ENCODE results near the gene KNSTRN. TPM values are rescaled to one million over a fixed set of nuclear protein-coding genes. Genes with fewer than 3 reads are reported as not detected.

Gene KNSTRN
- total RNA-seq, 1 experiment from 2014 or later, result 44.5 TPM

DNA sequence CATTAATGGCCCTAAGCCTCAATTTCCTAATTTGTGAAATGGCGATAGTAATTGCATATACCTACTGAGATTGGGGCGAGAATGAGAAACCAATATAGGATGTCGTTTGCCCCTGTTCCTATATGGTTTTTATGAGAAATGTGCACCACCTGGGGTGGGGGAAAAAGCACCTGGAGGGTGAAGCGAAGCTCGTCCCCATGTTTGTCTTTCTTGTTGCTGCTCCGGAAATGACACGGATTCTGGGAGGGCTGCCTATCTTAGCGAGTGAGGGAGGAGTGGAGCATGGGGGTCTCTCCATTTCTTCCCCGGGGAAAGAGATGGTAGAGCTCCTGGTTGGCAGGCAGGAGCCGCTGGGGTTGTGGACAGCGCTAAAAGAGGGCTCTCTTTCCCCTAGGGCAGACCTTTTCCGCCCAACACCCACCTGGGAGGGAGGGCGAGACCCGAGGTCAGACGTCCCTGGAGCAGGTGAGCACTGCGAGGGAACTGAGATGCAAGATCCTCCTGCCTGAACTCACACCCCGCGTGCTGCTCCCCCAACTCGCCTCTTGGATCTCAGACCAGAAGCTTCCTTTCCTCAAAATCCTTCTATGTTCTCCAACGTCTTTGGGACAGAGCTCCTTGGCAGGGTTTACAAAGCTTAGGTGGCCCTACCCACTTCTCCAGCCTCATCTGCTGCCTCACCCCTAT lies 52.6 kb downstream of the KNSTRN start:
- DNase-seq, result no peak
- CTCF ChIA-PET, result no interaction called here
- peaks cover 61% of the 10 kb centered on the region for H3K27me3 Mint-ChIP-seq (ENCODE audit: unreplicated experiment)
- H3K4me1 Mint-ChIP-seq (ENCODE audit: low read depth, unreplicated experiment), result peaks cover 8% of the 10 kb centered on the region
- no TSS peak for BruUV-seq (replicated peaks)
- H3K9me3 Mint-ChIP-seq (ENCODE audit: low read depth, unreplicated experiment), result no peaks in the 10 kb centered on the region
- H3K36me3 Mint-ChIP-seq (ENCODE audit: insufficient read depth, unreplicated experiment), result peaks cover 14% of the 10 kb centered on the region
- H3K27ac Mint-ChIP-seq (ENCODE audit: unreplicated experiment), result no peak overlapping the region
- intact Hi-C loops (cut with micrococcal nuclease; ENCODE audit: unreplicated experiment), result no loop called here
- peak overlapping the region; percentile 57 for H3K4me3 Mint-ChIP-seq (ENCODE audit: low read depth, unreplicated experiment)
- TF ChIP-seq, protein P1, sequence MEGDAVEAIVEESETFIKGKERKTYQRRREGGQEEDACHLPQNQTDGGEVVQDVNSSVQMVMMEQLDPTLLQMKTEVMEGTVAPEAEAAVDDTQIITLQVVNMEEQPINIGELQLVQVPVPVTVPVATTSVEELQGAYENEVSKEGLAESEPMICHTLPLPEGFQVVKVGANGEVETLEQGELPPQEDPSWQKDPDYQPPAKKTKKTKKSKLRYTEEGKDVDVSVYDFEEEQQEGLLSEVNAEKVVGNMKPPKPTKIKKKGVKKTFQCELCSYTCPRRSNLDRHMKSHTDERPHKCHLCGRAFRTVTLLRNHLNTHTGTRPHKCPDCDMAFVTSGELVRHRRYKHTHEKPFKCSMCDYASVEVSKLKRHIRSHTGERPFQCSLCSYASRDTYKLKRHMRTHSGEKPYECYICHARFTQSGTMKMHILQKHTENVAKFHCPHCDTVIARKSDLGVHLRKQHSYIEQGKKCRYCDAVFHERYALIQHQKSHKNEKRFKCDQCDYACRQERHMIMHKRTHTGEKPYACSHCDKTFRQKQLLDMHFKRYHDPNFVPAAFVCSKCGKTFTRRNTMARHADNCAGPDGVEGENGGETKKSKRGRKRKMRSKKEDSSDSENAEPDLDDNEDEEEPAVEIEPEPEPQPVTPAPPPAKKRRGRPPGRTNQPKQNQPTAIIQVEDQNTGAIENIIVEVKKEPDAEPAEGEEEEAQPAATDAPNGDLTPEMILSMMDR (IDR thresholded peaks at IDR 0.05; ENCODE audit: unreplicated experiment), result no peak

DNA sequence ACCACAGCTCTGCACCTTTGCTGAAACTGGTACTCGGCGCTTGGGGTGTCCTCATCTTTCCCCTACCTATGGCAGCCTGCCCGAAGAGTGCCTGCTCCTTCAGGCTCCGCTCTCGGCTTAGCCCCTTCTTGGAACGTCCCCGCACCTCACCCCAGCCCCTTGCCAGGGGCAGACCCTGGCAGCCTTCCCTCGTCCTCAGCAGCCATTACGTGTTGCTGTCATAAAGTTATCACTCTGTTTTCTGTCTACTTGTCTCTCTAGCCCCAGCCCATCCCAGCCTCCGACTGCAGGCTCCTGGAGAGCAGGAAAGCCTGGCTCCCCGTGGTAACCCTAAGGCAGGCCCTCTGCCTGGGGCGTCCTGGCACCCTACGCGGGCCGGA lies 53.2 kb downstream of the KNSTRN start:
- DNase-seq, result no peak
- Mint-ChIP-seq H3K9me3 (ENCODE audit: low read depth, unreplicated experiment) (no peaks in the 10 kb centered on the region), H3K27me3 (ENCODE audit: unreplicated experiment) (peaks cover 56% of the 10 kb centered on the region), H3K4me1 (ENCODE audit: low read depth, unreplicated experiment) (peaks cover 8% of the 10 kb centered on the region), H3K27ac (ENCODE audit: unreplicated experiment) (no peak overlapping the region), H3K4me3 (ENCODE audit: low read depth, unreplicated experiment) (peak overlapping the region; percentile 57), H3K36me3 (ENCODE audit: insufficient read depth, unreplicated experiment) (peaks cover 19% of the 10 kb centered on the region)
- intact Hi-C loops (cut with micrococcal nuclease; ENCODE audit: unreplicated experiment), result no loop called here
- BruUV-seq (replicated peaks), result no TSS peak
- TF ChIP-seq, protein P1 (IDR thresholded peaks at IDR 0.05; ENCODE audit: unreplicated experiment), result no peak
- CTCF ChIA-PET, result no interaction called here

DNA sequence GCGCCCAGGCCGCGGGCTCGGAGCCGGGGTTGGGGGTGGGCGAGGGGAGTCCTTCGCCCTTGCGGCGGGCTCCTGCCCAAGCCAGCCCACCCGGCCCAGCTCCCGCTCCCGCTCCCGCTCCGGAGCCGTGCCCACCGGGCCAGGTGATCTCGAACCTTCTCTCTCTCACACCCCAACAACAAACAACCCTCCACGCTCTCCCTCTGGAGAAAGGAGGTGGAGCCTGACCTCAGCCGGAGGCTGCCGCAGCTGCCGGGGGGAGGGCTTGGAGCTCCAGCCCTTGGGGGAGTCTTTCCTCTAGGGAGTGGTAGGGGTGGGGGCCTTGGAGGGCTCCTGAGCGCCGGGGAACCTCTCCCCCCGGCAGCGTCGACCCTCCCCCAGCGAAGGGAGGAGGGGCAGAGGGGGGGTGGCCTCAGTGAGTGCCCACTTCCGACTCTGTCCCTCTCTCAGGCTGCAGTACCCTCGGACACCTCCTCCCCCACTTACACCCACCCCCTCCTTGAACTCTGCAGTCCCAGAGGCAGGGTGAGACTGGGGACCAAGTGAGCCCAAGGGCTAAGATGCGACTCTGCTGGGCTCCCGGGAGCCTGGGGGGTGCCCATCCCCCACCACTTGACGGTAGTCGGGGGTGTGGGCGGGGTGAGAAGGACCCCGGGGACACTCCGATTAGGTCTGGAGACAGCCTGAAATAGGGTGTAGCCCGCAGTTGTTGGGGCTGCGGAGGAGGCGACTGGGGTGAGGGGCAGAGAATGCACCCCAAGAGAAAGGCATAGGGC lies 53.8 kb downstream of the KNSTRN start:
- CTCF ChIA-PET, result no interaction called here
- H3K27me3 Mint-ChIP-seq (ENCODE audit: unreplicated experiment), result peaks cover 51% of the 10 kb centered on the region
- no peak overlapping the region for H3K27ac Mint-ChIP-seq (ENCODE audit: unreplicated experiment)

DNA sequence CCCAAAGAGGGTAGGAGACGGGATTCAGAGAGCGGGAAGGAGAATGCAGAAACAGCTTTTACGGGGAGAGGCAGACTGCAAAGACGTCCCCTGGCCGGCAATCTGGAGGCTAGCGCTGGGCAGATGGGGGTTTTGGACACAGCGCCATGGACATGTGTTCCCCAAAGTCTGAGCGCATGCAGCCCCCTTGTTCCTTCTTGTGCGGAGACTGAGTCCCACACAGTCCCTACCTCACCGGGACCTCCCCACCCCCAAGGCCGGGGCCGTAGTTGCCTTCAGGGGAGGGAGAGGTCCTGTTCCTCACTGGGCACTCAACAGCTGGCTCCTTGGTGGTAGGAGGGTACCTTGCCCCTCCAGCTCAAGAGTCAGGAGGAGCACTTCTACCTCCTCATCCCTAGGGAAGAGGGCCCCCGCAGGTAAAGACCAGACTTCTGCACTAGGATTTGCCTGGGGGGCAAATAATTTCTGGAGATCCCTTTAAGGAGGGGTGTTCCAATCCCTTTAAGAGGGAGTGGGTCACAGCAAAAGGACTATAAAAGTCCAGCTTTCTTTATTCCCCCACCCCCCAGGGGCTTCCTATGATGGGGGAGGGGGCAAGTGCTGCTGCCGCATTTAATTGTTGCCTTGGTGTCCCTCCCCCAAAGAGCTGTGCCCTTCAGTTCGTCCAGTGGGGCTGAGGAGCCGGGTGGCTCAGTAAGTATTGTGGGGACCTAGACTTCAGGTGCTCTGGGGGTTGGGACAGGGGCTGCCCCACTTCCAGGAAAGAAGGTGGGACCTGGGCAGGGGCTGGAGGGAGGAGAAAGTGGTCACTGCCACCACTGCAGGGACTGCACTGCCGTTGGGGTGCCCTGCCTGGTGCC lies 54.6 kb downstream of the KNSTRN start:
- no peaks in the 10 kb centered on the region for H3K9me3 Mint-ChIP-seq (ENCODE audit: low read depth, unreplicated experiment)
- no peak overlapping the region for H3K27ac Mint-ChIP-seq (ENCODE audit: unreplicated experiment)
- no TSS peak for BruUV-seq (replicated peaks)
- peaks cover 27% of the 10 kb centered on the region for H3K36me3 Mint-ChIP-seq (ENCODE audit: insufficient read depth, unreplicated experiment)
- H3K4me1 Mint-ChIP-seq (ENCODE audit: low read depth, unreplicated experiment), result peaks cover 8% of the 10 kb centered on the region
- CTCF ChIA-PET, result no interaction called here
- H3K27me3 Mint-ChIP-seq (ENCODE audit: unreplicated experiment), result peaks cover 51% of the 10 kb centered on the region
- TF ChIP-seq, protein P1 (IDR thresholded peaks at IDR 0.05; ENCODE audit: unreplicated experiment), result no peak
- DNase-seq, result no peak
- intact Hi-C loops (cut with micrococcal nuclease; ENCODE audit: unreplicated experiment), result no loop called here
- peak overlapping the region; percentile 57 for H3K4me3 Mint-ChIP-seq (ENCODE audit: low read depth, unreplicated experiment)

More for the DNA sequence above, 53.8 kb downstream of the KNSTRN start:
- H3K36me3 Mint-ChIP-seq (ENCODE audit: insufficient read depth, unreplicated experiment), result peaks cover 22% of the 10 kb centered on the region
- DNase-seq, result no peak
- TF ChIP-seq, protein P1 (IDR thresholded peaks at IDR 0.05; ENCODE audit: unreplicated experiment), result no peak
- intact Hi-C loops (cut with micrococcal nuclease; ENCODE audit: unreplicated experiment), result no loop called here
- no peaks in the 10 kb centered on the region for H3K9me3 Mint-ChIP-seq (ENCODE audit: low read depth, unreplicated experiment)
- H3K4me3 Mint-ChIP-seq (ENCODE audit: low read depth, unreplicated experiment), result peak overlapping the region; percentile 57
- peaks cover 8% of the 10 kb centered on the region for H3K4me1 Mint-ChIP-seq (ENCODE audit: low read depth, unreplicated experiment)
- no TSS peak for BruUV-seq (replicated peaks)

All from Calu3 (cell line).